OCI-LY1 (cell line): ENCODE results near the gene ENTR1.

Experiments used
- H2AFZ ChIP-seq: fragments of 200-600 bp; sonication (generic), shearing (Covaris generic); 2 replicates; pipeline ENCODE4 v1.6.0; 2014; ENCODE audit warnings: antibody characterized with exemption, mild to moderate bottlenecking, low read length
- H3F3A ChIP-seq: fragments of 200-600 bp; sonication (generic), shearing (Covaris generic); 2 replicates; pipeline ENCODE4 v1.6.0; 2014; ENCODE audit warnings: mild to moderate bottlenecking, antibody characterized with exemption, low read length, moderate library complexity; ENCODE audit not compliant: insufficient read depth
- H3K27ac ChIP-seq: fragments of 200-600 bp; sonication (generic); 2 replicates; pipeline ENCODE4 v1.5.1; 2014; ENCODE audit warnings: low read length, mixed run types, mild to moderate bottlenecking, low read depth; ENCODE audit not compliant: poor library complexity, severe bottlenecking
- H3K27me3 ChIP-seq: fragments of 200-600 bp; sonication (generic); 2 replicates; pipeline ENCODE4 v1.6.0; 2014; ENCODE audit warnings: antibody characterized with exemption, mild to moderate bottlenecking, low read length, moderate library complexity; ENCODE audit not compliant: insufficient read depth
- H3K36me3 ChIP-seq: fragments of 200-600 bp; sonication (generic); 2 replicates; pipeline ENCODE4 v1.6.1; 2014; ENCODE audit warnings: mild to moderate bottlenecking, antibody characterized with exemption, low read length, moderate library complexity, mixed read lengths; ENCODE audit not compliant: insufficient read depth
- H3K4me1 ChIP-seq: fragments of 200-600 bp; sonication (generic); 2 replicates; pipeline ENCODE4 v1.5.1; 2014; ENCODE audit warnings: mild to moderate bottlenecking, low read length, moderate library complexity; ENCODE audit not compliant: insufficient read depth, severe bottlenecking
- H3K4me2 ChIP-seq: fragments of 200-600 bp; sonication (generic), shearing (Covaris generic); 2 replicates; pipeline ENCODE4 v1.6.1; 2014; ENCODE audit warnings: low read length
- H3K4me3 ChIP-seq: fragments of 200-600 bp; sonication (generic); 2 replicates; pipeline ENCODE4 v1.5.1; 2014; ENCODE audit warnings: low read length, low read depth, mild to moderate bottlenecking, mixed read lengths; ENCODE audit not compliant: poor library complexity, severe bottlenecking
- H3K79me2 ChIP-seq: fragments of 200-600 bp; shearing (Covaris generic); 2 replicates; pipeline ENCODE4 v1.6.1; 2016; ENCODE audit warnings: mixed run types, low read length, mixed read lengths; ENCODE audit not compliant: insufficient read depth
- H3K9ac ChIP-seq: fragments of 200-600 bp; sonication (generic), shearing (Covaris generic); 2 replicates; pipeline ENCODE4 v1.6.1; 2014; ENCODE audit warnings: mild to moderate bottlenecking, low read length, mixed read lengths
- H3K9me2 ChIP-seq: fragments of 200-600 bp; sonication (generic), shearing (Covaris generic); 2 replicates; pipeline ENCODE4 v1.6.1; 2014; ENCODE audit warnings: low read depth, mild to moderate bottlenecking, low read length, mixed read lengths
- H3K9me3 ChIP-seq: fragments of 200-600 bp; shearing (Covaris generic); 2 replicates; pipeline ENCODE4 v1.6.1; 2014; ENCODE audit warnings: low read length, mixed read lengths
- H4K20me1 ChIP-seq: fragments of 200-600 bp; sonication (generic), shearing (Covaris generic); 2 replicates; pipeline ENCODE4 v1.6.0; 2016; ENCODE audit warnings: mild to moderate bottlenecking, low read length; ENCODE audit not compliant: insufficient read depth
- CTCF ChIP-seq: fragments of 200-600 bp; sonication (generic), shearing (Covaris generic); IDR thresholded peaks from 2 replicates; pipeline ENCODE4 v1.5.1; 2017; ENCODE audit warnings: mild to moderate bottlenecking, antibody characterized with exemption, low read length, moderate library complexity, mixed read lengths
- EZH2 ChIP-seq: fragments of 200-600 bp; sonication (generic), shearing (Covaris generic); IDR thresholded peaks from 2 replicates; pipeline ENCODE4 v1.8.0; 2017; ENCODE audit warnings: borderline replicate concordance, mixed run types, mild to moderate bottlenecking, antibody characterized with exemption, low read length, moderate library complexity, mixed read lengths

The ENTR1 gene

GRCh38 chr9:136412962-136413361 is 2.5 kb upstream of the ENTR1 start:
- Histone ChIP-seq H3K79me2 (peaks cover 26% of the 10 kb centered on the region), H3K27ac (no peak overlapping the region), H3K9me3 (no peaks in the 10 kb centered on the region), H4K20me1 (no peaks in the 10 kb centered on the region), H3K36me3 (peaks cover 66% of the 10 kb centered on the region), H3K4me3 (no peak overlapping the region), H3K27me3 (no peaks in the 10 kb centered on the region), H3K9me2 (no peaks in the 10 kb centered on the region), H2AFZ (no peak overlapping the region), H3F3A (no peaks in the 10 kb centered on the region), H3K4me1 (peaks cover 31% of the 10 kb centered on the region), H3K9ac (no peak overlapping the region), H3K4me2 (no peak overlapping the region)
- TF ChIP-seq EZH2 (no peak), CTCF (no peak)

GRCh38 chr9:136411378-136411777 is 964 bp upstream of the ENTR1 start:
- Histone ChIP-seq H3K4me2 (peak overlapping the region; percentile 100), H3K9me3 (no peaks in the 10 kb centered on the region), H4K20me1 (no peaks in the 10 kb centered on the region), H3K4me3 (peak overlapping the region; percentile 100), H3K4me1 (peaks cover 31% of the 10 kb centered on the region), H3K9me2 (no peaks in the 10 kb centered on the region), H3F3A (no peaks in the 10 kb centered on the region), H2AFZ (no peak overlapping the region), H3K27ac (no peak overlapping the region), H3K36me3 (peaks cover 67% of the 10 kb centered on the region), H3K27me3 (no peaks in the 10 kb centered on the region), H3K79me2 (peaks cover 26% of the 10 kb centered on the region), H3K9ac (peak overlapping the region; percentile 100)
- TF ChIP-seq CTCF (no peak), EZH2 (no peak)

- Histone ChIP-seq H3K9ac (peak overlapping the region; percentile 99), H3K27me3 (no peaks in the 10 kb centered on the region), H3K79me2 (peaks cover 26% of the 10 kb centered on the region), H2AFZ (no peak overlapping the region), H3F3A (no peaks in the 10 kb centered on the region), H3K9me2 (no peaks in the 10 kb centered on the region), H3K4me1 (peaks cover 31% of the 10 kb centered on the region), H3K27ac (peak overlapping the region; percentile 63), H3K4me3 (peak overlapping the region; percentile 100), H3K4me2 (peak overlapping the region; percentile 86), H4K20me1 (no peaks in the 10 kb centered on the region), H3K36me3 (peaks cover 69% of the 10 kb centered on the region), H3K9me3 (no peaks in the 10 kb centered on the region)
- TF ChIP-seq CTCF, result no peak
- no peak for TF ChIP-seq EZH2
These were observed 608 bp downstream of the ENTR1 start for GRCh38 chr9:136409557-136410455.
